ENCODE results near the gene ATP9B.

ATP9B gene

GRCh38 chr18:79424880-79425568 is 355.8 kb downstream of the ATP9B start:
- H3K9me3 ChIP-seq (ENCODE audit: control insufficient read depth in 2 of 2, low read length in 2 of 2): no peaks in the 10 kb centered on the region
- H3K9ac ChIP-seq (ENCODE audit: low read depth in 1 of 2, low read length in 2 of 2): no peak overlapping the region
- H3K27ac ChIP-seq (ENCODE audit: low read depth in 2 of 2, low read length in 2 of 2): no peak overlapping the region
- H3K4me1 ChIP-seq (ENCODE audit: control insufficient read depth in 2 of 2, insufficient read depth in 2 of 2, low read length in 2 of 2): no peaks in the 10 kb centered on the region
- H3K4me3 ChIP-seq (ENCODE audit: low read length in 2 of 2): no peak overlapping the region
- H3K27me3 ChIP-seq (ENCODE audit: control insufficient read depth in 2 of 2, insufficient read depth in 2 of 2, low read length in 2 of 2): no peaks in the 10 kb centered on the region
- peaks cover 0 to 10% of the 10 kb centered on the region in 2 donors for H3K36me3 ChIP-seq (ENCODE audit: control insufficient read depth in 2 of 2, insufficient read depth in 2 of 2, low read length in 2 of 2)

GRCh38 chr18:79425569-79425886 is 356.3 kb downstream of the ATP9B start:
- Histone ChIP-seq H3K36me3 (ENCODE audit: control insufficient read depth in 2 of 2, insufficient read depth in 2 of 2, low read length in 2 of 2) (peaks cover 0 to 8% of the 10 kb centered on the region in 2 donors), H3K27me3 (ENCODE audit: control insufficient read depth in 2 of 2, insufficient read depth in 2 of 2, low read length in 2 of 2) (no peaks in the 10 kb centered on the region), H3K4me1 (ENCODE audit: control insufficient read depth in 2 of 2, insufficient read depth in 2 of 2, low read length in 2 of 2) (no peaks in the 10 kb centered on the region), H3K9me3 (ENCODE audit: control insufficient read depth in 2 of 2, low read length in 2 of 2) (no peaks in the 10 kb centered on the region), H3K4me3 (ENCODE audit: low read length in 2 of 2) (no peak overlapping the region), H3K27ac (ENCODE audit: low read depth in 2 of 2, low read length in 2 of 2) (no peak overlapping the region), H3K9ac (ENCODE audit: low read depth in 1 of 2, low read length in 2 of 2) (no peak overlapping the region)

GRCh38 chr18:79426376-79427300 is 357.4 kb downstream of the ATP9B start:
- Histone ChIP-seq H3K4me3 (ENCODE audit: low read length in 2 of 2) (no peak overlapping the region), H3K36me3 (ENCODE audit: control insufficient read depth in 2 of 2, insufficient read depth in 2 of 2, low read length in 2 of 2) (peaks cover 0 to 2% of the 10 kb centered on the region in 2 donors), H3K9ac (ENCODE audit: low read depth in 1 of 2, low read length in 2 of 2) (no peak overlapping the region), H3K9me3 (ENCODE audit: control insufficient read depth in 2 of 2, low read length in 2 of 2) (no peaks in the 10 kb centered on the region), H3K27me3 (ENCODE audit: control insufficient read depth in 2 of 2, insufficient read depth in 2 of 2, low read length in 2 of 2) (no peaks in the 10 kb centered on the region), H3K27ac (ENCODE audit: low read depth in 2 of 2, low read length in 2 of 2) (no peak overlapping the region), H3K4me1 (ENCODE audit: control insufficient read depth in 2 of 2, insufficient read depth in 2 of 2, low read length in 2 of 2) (no peaks in the 10 kb centered on the region)

- H3K27me3 ChIP-seq (ENCODE audit: control insufficient read depth in 2 of 2, insufficient read depth in 2 of 2, low read length in 2 of 2): no peaks in the 10 kb centered on the region
- H3K4me3 ChIP-seq (ENCODE audit: low read length in 2 of 2): no peak overlapping the region
- H3K27ac ChIP-seq (ENCODE audit: low read depth in 2 of 2, low read length in 2 of 2): no peak overlapping the region
- H3K9me3 ChIP-seq (ENCODE audit: control insufficient read depth in 2 of 2, low read length in 2 of 2): no peaks in the 10 kb centered on the region
- no peaks in the 10 kb centered on the region for H3K36me3 ChIP-seq (ENCODE audit: control insufficient read depth in 2 of 2, insufficient read depth in 2 of 2, low read length in 2 of 2)
- no peaks in the 10 kb centered on the region for H3K4me1 ChIP-seq (ENCODE audit: control insufficient read depth in 2 of 2, insufficient read depth in 2 of 2, low read length in 2 of 2)
- no peak overlapping the region for H3K9ac ChIP-seq (ENCODE audit: low read depth in 1 of 2, low read length in 2 of 2)
Measured at GRCh38 chr18:79427368-79428225, 358.4 kb downstream of the ATP9B start.

Data from mucosa of rectum (tissue), 2 donors.